Pancreas (tissue), 10 donors: Measurements from ENCODE around the gene CCND3. TPM values are rescaled to one million over a fixed set of nuclear protein-coding genes. Genes with fewer than 3 reads are reported as not detected.
A peak's percentile ranks its signal among the peaks of the same experiment; 100 is the strongest.
"Not testable (repeated sequence)": the region's sequence is repeated elsewhere in the genome, so short reads cannot be mapped to it uniquely, and the experiment has no call there.

Experiments used
- ATAC-seq, 4 donors: fragments of 200-7000 bp; cut with Tn5 transposase; one replicate each; pipeline versions ENCODE4 v1.8.0 to v1.9.1; 2020; ENCODE audit warnings: mild to moderate bottlenecking in 4 of 4, moderate library complexity in 4 of 4
- DNase-seq, 6 donors: peaks; one replicate each; pipeline ENCODE4 v3.0.0-alpha.2; 2020
- FAIRE-seq: peaks from 2 replicates; lab custom pipeline; 2012; peaks lifted over from hg19 to GRCh38; lab: Jason Lieb, UNC
- H3K27ac ChIP-seq, 4 donors: fragments of 200-600 bp; sonication (generic); 1 replicate in 3 of 4; 2 replicates in 1 of 4; pipeline versions ENCODE4 v1.5.0 to v1.8.0; 2020
- H3K27me3 ChIP-seq, 4 donors: fragments of 200-600 bp; one replicate each; pipeline ENCODE4 v1.8.0; 2021
- H3K36me3 ChIP-seq, 3 donors: fragments of 200-600 bp; sonication (generic) in 1 of 3; one replicate each; pipeline versions ENCODE4 v1.5.0 to v1.8.0; 2020 to 2021
- H3K4me1 ChIP-seq, 3 donors: fragments of 200-600 bp; one replicate each; pipeline ENCODE4 v1.8.0; 2021
- H3K4me3 ChIP-seq, 4 donors: fragments of 200-600 bp; sonication (generic) in 2 of 4; one replicate each; pipeline versions ENCODE4 v1.5.0 to v1.8.0; 2020 to 2021
- H3K9me3 ChIP-seq, 4 donors: fragments of 200-600 bp; one replicate each; pipeline ENCODE4 v1.8.0; 2021
- WGBS, 2 donors: extraction: QIAGEN DNeasy Blood & Tissue Kit; methylation state at CpG; one replicate each; pipeline ENCODE4 v1.1.7; 2013; 5-methylcytosine and 5-hydroxymethylcytosine counted together
- intact Hi-C, 3 donors: fragments of 100-400 bp; cut with DNase I; formaldehyde crosslinking; loops; one replicate each; pipeline versions ENCODE4 v1.11.1 to v1.14.2; 2022
- polyA plus RNA-seq, 2 donors: library from polyadenylated mRNA; stranded (reverse); fragments of 200-250 nt; gene quantifications; one replicate each; pipeline ENCODE4 v1.2.3, GENCODE V29; 2013
- total RNA-seq, 6 donors: library from RNA; stranded (reverse); fragmentation: NEBNext Ultra II Directional in 4 of 6; extraction: Animal tissue kit (Norgen Biotek cat#: 25700) in 4 of 6; gene quantifications; one replicate each; pipeline versions ENCODE4 v1.2.1 to v1.2.4, GENCODE V29; 2021 to 2023
- TF ChIP-seq, protein P1 (sequence below), 4 donors: fragments of 200-600 bp; sonication (generic) in 3 of 4; IDR thresholded peaks; one replicate each; pipeline versions ENCODE4 v1.5.0 to v1.8.0; 2021; ENCODE audit warnings: antibody characterized with exemption in 4 of 4
- donor health status: healthy with polysubstance abuse.
- donor health status: DM: no; HTN: no; CAD: no; lungs with moderate emphysema.
- donor health status: DM: no; HTN: no; CAD: no.
- donor health status: control.
- donor health status: control.
- donor health status: Bipolar disorder and iron deficiency.
- donor health status: DM: yes; HTN: yes; CAD: no.
- donor health status: DM: no; HTN: no; CAD: no.
- donor health status: DM: no; HTN: no; CAD: no.
- donor health status: DM: yes; HTN: yes; CAD: no.

Gene CCND3
- total and polyA plus RNA-seq, 8 donors, result 14.2 to 56.6 (median 23.1) TPM

DNA sequence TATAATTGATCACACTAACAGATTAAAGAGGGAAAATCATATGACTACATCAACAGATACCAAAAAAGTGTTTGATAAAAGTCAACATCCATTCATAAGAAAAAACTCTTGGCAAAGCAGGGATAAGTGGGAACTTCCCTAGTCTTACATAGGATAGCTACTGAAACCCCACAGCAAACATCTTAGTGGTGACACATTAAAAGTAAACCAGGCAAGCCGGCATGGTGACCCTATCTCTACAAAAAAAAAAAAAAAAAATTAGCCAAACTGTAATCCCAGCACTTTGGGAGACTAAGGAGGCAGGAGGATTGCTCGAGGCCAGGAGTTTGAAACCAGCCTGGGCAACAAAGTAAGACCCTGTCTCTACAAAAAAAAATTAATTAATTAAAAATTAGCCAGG, 13.8 kb upstream of the CCND3 start:
- no peaks in the 10 kb centered on the region for H3K9me3 ChIP-seq
- DNase-seq (no peak), ATAC-seq (no peak), FAIRE-seq (no peak)
- TF ChIP-seq, protein P1, sequence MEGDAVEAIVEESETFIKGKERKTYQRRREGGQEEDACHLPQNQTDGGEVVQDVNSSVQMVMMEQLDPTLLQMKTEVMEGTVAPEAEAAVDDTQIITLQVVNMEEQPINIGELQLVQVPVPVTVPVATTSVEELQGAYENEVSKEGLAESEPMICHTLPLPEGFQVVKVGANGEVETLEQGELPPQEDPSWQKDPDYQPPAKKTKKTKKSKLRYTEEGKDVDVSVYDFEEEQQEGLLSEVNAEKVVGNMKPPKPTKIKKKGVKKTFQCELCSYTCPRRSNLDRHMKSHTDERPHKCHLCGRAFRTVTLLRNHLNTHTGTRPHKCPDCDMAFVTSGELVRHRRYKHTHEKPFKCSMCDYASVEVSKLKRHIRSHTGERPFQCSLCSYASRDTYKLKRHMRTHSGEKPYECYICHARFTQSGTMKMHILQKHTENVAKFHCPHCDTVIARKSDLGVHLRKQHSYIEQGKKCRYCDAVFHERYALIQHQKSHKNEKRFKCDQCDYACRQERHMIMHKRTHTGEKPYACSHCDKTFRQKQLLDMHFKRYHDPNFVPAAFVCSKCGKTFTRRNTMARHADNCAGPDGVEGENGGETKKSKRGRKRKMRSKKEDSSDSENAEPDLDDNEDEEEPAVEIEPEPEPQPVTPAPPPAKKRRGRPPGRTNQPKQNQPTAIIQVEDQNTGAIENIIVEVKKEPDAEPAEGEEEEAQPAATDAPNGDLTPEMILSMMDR (IDR thresholded peaks at IDR 0.05), result no peak
- H3K36me3 ChIP-seq, result no peaks in the 10 kb centered on the region
- no peaks in the 10 kb centered on the region for H3K4me1 ChIP-seq
- no peaks in the 10 kb centered on the region for H3K27me3 ChIP-seq
- no peak overlapping the region for H3K27ac ChIP-seq
- 69 to 81% methylated on average over 2 of the region's 2 CpGs for WGBS, 2 donors
- H3K4me3 ChIP-seq, result no peak overlapping the region
- intact Hi-C loops, result no loop called here

DNA sequence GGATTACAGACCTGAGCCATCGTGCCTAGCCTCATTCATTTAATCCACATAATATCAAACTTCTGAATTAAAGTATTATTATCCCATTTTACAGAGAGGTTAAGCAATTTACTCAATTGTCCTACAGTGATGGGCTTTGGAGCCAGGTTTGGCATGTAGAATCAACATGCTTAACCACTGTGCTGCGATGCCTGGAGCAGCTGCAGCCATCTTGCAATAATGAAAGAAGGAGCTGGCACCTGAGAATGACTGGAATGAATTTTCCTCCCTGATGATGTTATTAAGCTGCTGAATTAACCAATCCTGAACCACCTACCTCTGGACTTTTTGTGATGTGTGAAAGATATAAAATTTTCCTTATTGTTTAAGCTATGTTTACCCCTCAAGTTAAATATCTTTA, 13.1 kb upstream of the CCND3 start:
- Histone ChIP-seq H3K4me3 (no peak overlapping the region), H3K4me1 (no peaks in the 10 kb centered on the region), H3K27ac (no peak overlapping the region), H3K36me3 (no peaks in the 10 kb centered on the region), H3K9me3 (no peaks in the 10 kb centered on the region), H3K27me3 (no peaks in the 10 kb centered on the region)
- intact Hi-C loops, result no loop called here
- 87 to 94% methylated on average over 2 of the region's 2 CpGs for WGBS, 2 donors
- no peak for FAIRE-seq
- no peak for ATAC-seq
- TF ChIP-seq, protein P1 (IDR thresholded peaks at IDR 0.05), result no peak
- no peak for DNase-seq

DNA sequence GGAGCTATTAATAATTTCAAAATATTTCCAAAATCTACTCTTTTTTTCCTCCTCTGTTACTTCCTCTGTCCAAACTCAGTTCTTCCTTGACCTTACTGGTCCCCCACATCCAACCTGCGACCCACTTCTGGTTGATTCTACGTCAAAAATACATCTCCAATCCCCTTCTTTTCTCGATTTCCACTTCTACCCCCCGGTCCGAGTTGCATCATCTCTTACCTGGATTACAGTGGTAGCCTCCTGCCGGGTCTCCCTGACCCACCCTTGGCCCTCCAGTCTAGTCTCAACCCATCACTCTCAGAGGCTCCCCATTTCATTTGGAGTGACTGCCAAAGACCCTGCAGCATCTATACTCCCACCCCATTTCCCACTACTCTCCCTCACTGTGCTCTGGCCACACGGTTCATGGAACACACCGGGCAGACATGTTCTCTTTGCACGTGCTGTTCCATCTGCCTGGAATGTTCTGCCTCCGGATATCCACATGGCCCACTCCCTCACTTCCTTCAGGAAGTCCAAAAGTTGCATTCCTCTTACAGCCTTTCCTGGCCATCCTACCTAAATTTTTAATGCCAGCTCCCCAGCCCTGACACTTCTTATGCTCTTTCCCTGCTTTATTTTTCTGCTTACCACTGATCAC, 6.1 kb upstream of the CCND3 start:
- intact Hi-C loops, result no loop called here
- TF ChIP-seq, protein P1 (IDR thresholded peaks at IDR 0.05), result no peak
- no peaks in the 10 kb centered on the region for H3K27me3 ChIP-seq
- no peaks in the 10 kb centered on the region for H3K36me3 ChIP-seq
- H3K4me1 ChIP-seq, result no peaks in the 10 kb centered on the region
- no peak overlapping the region for H3K4me3 ChIP-seq
- H3K9me3 ChIP-seq, result no peaks in the 10 kb centered on the region
- ATAC-seq, result no peak
- FAIRE-seq, result no peak
- no peak for DNase-seq
- WGBS, 2 donors, result 72 to 79% methylated on average over 10 of the region's 10 CpGs
- no peak overlapping the region for H3K27ac ChIP-seq

DNA sequence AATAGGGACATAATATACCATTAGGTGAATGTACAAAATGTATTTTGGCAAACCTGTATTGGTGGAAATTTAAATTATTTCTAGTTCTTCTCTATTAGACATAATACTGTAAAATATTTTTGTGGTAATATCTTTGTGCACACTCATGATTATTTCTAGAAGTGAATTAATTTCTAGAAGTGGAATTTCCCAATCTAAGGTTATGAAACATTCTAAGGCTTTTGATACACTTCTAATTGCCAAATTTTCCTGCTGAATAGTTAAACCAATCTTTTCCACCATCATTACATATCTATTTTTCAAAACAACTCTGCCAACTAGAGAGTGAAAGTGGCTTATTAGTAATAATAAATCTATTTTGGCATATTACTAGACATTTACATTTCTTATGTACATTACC, 1.8 kb upstream of the CCND3 start:
- Histone ChIP-seq H3K4me1 (peaks cover 0 to 9% (median 0%) of the 10 kb centered on the region in 3 donors), H3K9me3 (no peaks in the 10 kb centered on the region), H3K4me3 (no peak overlapping the region), H3K36me3 (no peaks in the 10 kb centered on the region), H3K27me3 (no peaks in the 10 kb centered on the region), H3K27ac (no peak overlapping the region)
- intact Hi-C loops, result no loop called here
- no peak for DNase-seq
- no peak for ATAC-seq
- no peak for FAIRE-seq
- TF ChIP-seq, protein P1 (IDR thresholded peaks at IDR 0.05), result no peak

DNA sequence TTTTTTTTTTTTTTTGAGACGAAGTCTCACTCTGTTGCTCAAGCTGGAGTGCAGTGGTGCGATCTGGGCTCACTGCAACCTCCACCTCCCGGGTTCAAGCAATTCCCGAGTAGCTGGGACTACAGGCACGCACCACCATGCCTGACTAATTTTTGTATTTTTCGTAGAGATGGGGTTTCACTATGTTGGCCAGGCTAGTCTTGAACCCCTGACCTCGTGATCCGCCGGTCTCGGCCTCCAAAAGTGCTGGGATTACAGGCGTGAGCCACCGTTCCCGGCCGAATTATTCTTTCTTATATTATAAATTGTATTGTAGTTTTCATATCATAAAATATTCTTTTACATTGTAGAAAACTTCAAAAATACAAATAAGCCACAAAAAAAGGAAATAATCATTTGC, 1.3 kb upstream of the CCND3 start:
- FAIRE-seq, H3K4me3 ChIP-seq, H3K27ac ChIP-seq, H3K9me3 ChIP-seq, intact Hi-C loops, H3K4me1 ChIP-seq, H3K27me3 ChIP-seq, ATAC-seq, H3K36me3 ChIP-seq: not testable (repeated sequence)
- DNase-seq, result peak in 1 of 6 donors; percentile 21
- WGBS, 2 donors, result 88 to 91% methylated on average over 14 of the region's 14 CpGs
